Endothelial cell of umbilical vein (primary cell): ENCODE results near the gene TTLL5. TPM values are rescaled to one million over a fixed set of nuclear protein-coding genes. Genes with fewer than 3 reads are reported as not detected.

Experiments used
- BruUV-seq: library from RNA; stranded (reverse); fragments of 400-500 nt; replicated peaks from 2 replicates; lab custom pipeline; 2021; lab: Mats Ljungman, UMichigan
- CTCF ChIA-PET: fragments of 300-600, 350-600 bp; sonication (Branson Sonifier 250); formaldehyde crosslinking; loops from one replicate; lab custom pipeline; 2021; ENCODE audit warnings: antibody characterized with exemption, inconsistent platforms; lab: Charles Lee
- POLR2A ChIA-PET: fragments of 300-600, 350-600 bp; sonication (Branson Sonifier 250); formaldehyde crosslinking; loops from one replicate; lab custom pipeline; 2021; ENCODE audit warnings: antibody characterized with exemption, inconsistent platforms; lab: Charles Lee
- DNase-seq: peaks from one replicate; pipeline ENCODE4 v3.0.0-alpha.2; 2011; ENCODE audit warnings: low read depth, low spot score
- FAIRE-seq: peaks from 2 replicates; lab custom pipeline; 2011; peaks lifted over from hg19 to GRCh38; lab: Jason Lieb, UNC
- H2AFZ ChIP-seq: 2 replicates; pipeline ENCODE4 v1.6.0; 2012; ENCODE audit warnings: low read depth, low read length, control low read depth, inconsistent platforms
- H3K27ac ChIP-seq: 2 replicates; pipeline ENCODE4 v1.5.1; 2011; ENCODE audit warnings: low read depth, mild to moderate bottlenecking, control low read depth, low read length, moderate library complexity; ENCODE audit not compliant: insufficient read depth
- H3K27me3 ChIP-seq, 2 experiments: 2 replicates each; pipeline versions ENCODE4 v1.6.0 to v1.6.1; 2011; ENCODE audit warnings: low read length in 2 of 2, mixed read lengths in 1 of 2; ENCODE audit not compliant: control insufficient read depth in 2 of 2, insufficient read depth in 2 of 2
- H3K36me3 ChIP-seq, 2 experiments: 2 replicates in 1 of 2; 3 replicates in 1 of 2; pipeline ENCODE4 v1.5.1; 2011; ENCODE audit warnings: low read length in 2 of 2, mild to moderate bottlenecking in 1 of 2, moderate library complexity in 1 of 2; ENCODE audit not compliant: control insufficient read depth in 2 of 2, insufficient read depth in 2 of 2; ENCODE audit errors: extremely low read depth in 1 of 2
- H3K4me1 ChIP-seq: 3 replicates; pipeline ENCODE4 v1.5.1; 2011; ENCODE audit warnings: mild to moderate bottlenecking, low read length; ENCODE audit not compliant: control insufficient read depth, insufficient read depth; ENCODE audit errors: extremely low read depth
- H3K4me2 ChIP-seq: 2 replicates; pipeline ENCODE4 v1.6.1; 2011; ENCODE audit warnings: low read length, control low read depth, mixed read lengths; ENCODE audit not compliant: insufficient read depth
- H3K4me3 ChIP-seq, 3 experiments: fragments of 200-600 bp in 1 of 3; sonication (generic), shearing (Covaris generic) in 1 of 3; replicated peaks in 1 of 3; 2 replicates each; pipeline ENCODE4 v1.5.1; 2011 to 2016; ENCODE audit warnings: control low read depth in 3 of 3, low read length in 3 of 3, mild to moderate bottlenecking in 2 of 3, inconsistent platforms in 1 of 3, low read depth in 1 of 3, moderate library complexity in 1 of 3; ENCODE audit not compliant: insufficient read depth in 1 of 3
- H3K79me2 ChIP-seq: 2 replicates; pipeline ENCODE4 v1.6.0; 2012; ENCODE audit warnings: low read length, inconsistent platforms; ENCODE audit not compliant: control insufficient read depth, insufficient read depth
- H3K9ac ChIP-seq: replicated peaks from 2 replicates; pipeline ENCODE3; 2011; ENCODE audit warnings: low read length, control low read depth; ENCODE audit not compliant: insufficient read depth; ENCODE audit errors: extremely low read depth
- H3K9me1 ChIP-seq: replicated peaks from 3 replicates; pipeline ENCODE4 v1.6.0; 2011; ENCODE audit warnings: mild to moderate bottlenecking, low read length; ENCODE audit not compliant: control insufficient read depth, insufficient read depth; ENCODE audit errors: extremely low read depth
- H3K9me3 ChIP-seq: replicated peaks from 2 replicates; pipeline ENCODE4 v1.5.1; 2012; ENCODE audit warnings: low read length, inconsistent platforms; ENCODE audit not compliant: control insufficient read depth, insufficient read depth
- H4K20me1 ChIP-seq: replicated peaks from 2 replicates; pipeline ENCODE3; 2011; ENCODE audit warnings: mild to moderate bottlenecking, low read length; ENCODE audit not compliant: control insufficient read depth, insufficient read depth; ENCODE audit errors: extremely low read depth
- CTCF ChIP-seq, 2 donors: IDR thresholded peaks; 1 replicate in 1 of 2; 2 replicates in 1 of 2; pipeline ENCODE4 v1.5.1; 2011; ENCODE audit warnings: low read length in 2 of 2, mild to moderate bottlenecking in 2 of 2, moderate library complexity in 2 of 2, control low read depth in 1 of 2, inconsistent platforms in 1 of 2, low read depth in 1 of 2; ENCODE audit not compliant: insufficient read depth in 1 of 2; ENCODE audit errors: extremely low read depth in 1 of 2
- EZH2 ChIP-seq: IDR thresholded peaks from 2 replicates; pipeline ENCODE4 v1.6.1; 2012; ENCODE audit warnings: borderline replicate concordance, low read depth, mild to moderate bottlenecking, moderate library complexity, low read length, inconsistent platforms; ENCODE audit not compliant: severe bottlenecking
- FOS ChIP-seq: IDR thresholded peaks from 2 replicates; pipeline ENCODE4 v1.6.1; 2011; ENCODE audit warnings: mild to moderate bottlenecking, low read length, moderate library complexity, borderline replicate concordance; ENCODE audit not compliant: insufficient read depth
- GATA2 ChIP-seq: IDR thresholded peaks from 2 replicates; pipeline ENCODE4 v1.7.0; 2011; ENCODE audit warnings: low read depth, mild to moderate bottlenecking, moderate library complexity, mixed read lengths, low read length; ENCODE audit not compliant: insufficient read length, insufficient read depth
- JUN ChIP-seq: IDR thresholded peaks from 2 replicates; pipeline ENCODE4 v1.6.1; 2011; ENCODE audit warnings: borderline replicate concordance, low read depth; ENCODE audit not compliant: insufficient read length, insufficient read depth
- MYC ChIP-seq: IDR thresholded peaks from one replicate; pipeline ENCODE4 v1.6.1; 2011; ENCODE audit warnings: mild to moderate bottlenecking, low read depth, low read length
- POLR2A ChIP-seq: IDR thresholded peaks from 2 replicates; pipeline ENCODE4 v1.6.1; 2012; ENCODE audit warnings: low read depth, mild to moderate bottlenecking, control low read depth, low read length
- dilution Hi-C: fragments of 300-500 bp; cut with MboI; formaldehyde crosslinking; loops from one replicate; pipeline ENCODE4 v1.15.0; 2019; ENCODE audit warnings: low sequenced_read_pairs; ENCODE audit not compliant: extremely low pct_ligation_motif_present
- intact Hi-C: fragments of 100-400 bp; cut with micrococcal nuclease; formaldehyde crosslinking; loops from one replicate; pipeline ENCODE4 v1.10.0; 2022
- polyA plus RNA-seq, 4 experiments: library from polyadenylated mRNA; depleted of rRNA in 3 of 4; stranded (reverse) in 3 of 4; unstranded in 1 of 4; fragments of >200 nt; gene quantifications; 2 replicates each; pipeline versions ENCODE4 v1.2.1 to v1.2.3, GENCODE V29; 2011 to 2012; ENCODE audit warnings: missing spikeins in 1 of 4
- total RNA-seq: library from RNA; stranded (reverse); gene quantifications from 2 replicates; pipeline ENCODE4 v1.2.3, GENCODE V29; 2021

Gene TTLL5
- total and polyA plus RNA-seq, 2 donors (not counting 3 experiments of a cell fraction or from before 2014, with no cell fraction given), result 33.2 to 93.6 TPM

GRCh38 chr14:75723716-75724115 is 62.7 kb downstream of the TTLL5 start:
- Histone ChIP-seq H3K4me2 (no peak overlapping the region), H3K4me3 (no peak overlapping the region), H3K9me1 (no peaks in the 10 kb centered on the region), H3K27ac (no peak overlapping the region), H3K36me3 (peaks cover 7 to 14% of the 10 kb centered on the region in 2 experiments), H4K20me1 (no peaks in the 10 kb centered on the region), H3K79me2 (no peaks in the 10 kb centered on the region), H2AFZ (no peak overlapping the region), H3K4me1 (no peaks in the 10 kb centered on the region), H3K27me3 (no peaks in the 10 kb centered on the region), H3K9ac (no peak overlapping the region), H3K9me3 (no peaks in the 10 kb centered on the region)
- TF ChIP-seq MYC (no peak), FOS (no peak), CTCF (IDR thresholded peaks at IDR 0.05; ENCODE audit: extremely low read depth in 1 of 2, insufficient read depth in 1 of 2, low read depth in 1 of 2, low read length in 2 of 2) (no peak), JUN (no peak), EZH2 (no peak), GATA2 (no peak), POLR2A (no peak)
- FAIRE-seq (no peak), DNase-seq (no peak)
- POLR2A ChIA-PET, result interaction anchor here (0.6 kb wide), 1 partner anchor 1368 kb away, joined by 3 read pairs; no protein-coding TSS in a partner anchor
- dilution Hi-C loops, result loop anchor here (25.0 kb wide), 1 partner anchor 264 kb away; the partner anchor contains the start of genes IFT43 and TGFB3
- BruUV-seq, result no TSS peak
- intact Hi-C loops, result no loop called here
- CTCF ChIA-PET, result interaction anchor here (1.6 kb wide), 1 partner anchor 15 kb away, joined by 4 read pairs; no protein-coding TSS in a partner anchor
